GM21381 (cell line): Measurements from ENCODE around the gene C19orf47.

Source experiments
- ATAC-seq: cut with Tn5 transposase; IDR thresholded peaks from one replicate; pipeline ENCODE4 v1.9.1; 2021; ENCODE audit warnings: mild to moderate bottlenecking, moderate library complexity; ENCODE audit not compliant: unreplicated experiment

Gene C19orf47, protein sequence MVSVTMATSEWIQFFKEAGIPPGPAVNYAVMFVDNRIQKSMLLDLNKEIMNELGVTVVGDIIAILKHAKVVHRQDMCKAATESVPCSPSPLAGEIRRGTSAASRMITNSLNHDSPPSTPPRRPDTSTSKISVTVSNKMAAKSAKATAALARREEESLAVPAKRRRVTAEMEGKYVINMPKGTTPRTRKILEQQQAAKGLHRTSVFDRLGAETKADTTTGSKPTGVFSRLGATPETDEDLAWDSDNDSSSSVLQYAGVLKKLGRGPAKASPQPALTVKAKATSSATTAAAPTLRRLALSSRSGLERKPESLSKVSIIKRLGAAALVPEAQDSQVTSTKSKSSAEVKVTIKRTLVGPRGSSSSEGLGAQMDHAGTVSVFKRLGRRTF

DNA sequence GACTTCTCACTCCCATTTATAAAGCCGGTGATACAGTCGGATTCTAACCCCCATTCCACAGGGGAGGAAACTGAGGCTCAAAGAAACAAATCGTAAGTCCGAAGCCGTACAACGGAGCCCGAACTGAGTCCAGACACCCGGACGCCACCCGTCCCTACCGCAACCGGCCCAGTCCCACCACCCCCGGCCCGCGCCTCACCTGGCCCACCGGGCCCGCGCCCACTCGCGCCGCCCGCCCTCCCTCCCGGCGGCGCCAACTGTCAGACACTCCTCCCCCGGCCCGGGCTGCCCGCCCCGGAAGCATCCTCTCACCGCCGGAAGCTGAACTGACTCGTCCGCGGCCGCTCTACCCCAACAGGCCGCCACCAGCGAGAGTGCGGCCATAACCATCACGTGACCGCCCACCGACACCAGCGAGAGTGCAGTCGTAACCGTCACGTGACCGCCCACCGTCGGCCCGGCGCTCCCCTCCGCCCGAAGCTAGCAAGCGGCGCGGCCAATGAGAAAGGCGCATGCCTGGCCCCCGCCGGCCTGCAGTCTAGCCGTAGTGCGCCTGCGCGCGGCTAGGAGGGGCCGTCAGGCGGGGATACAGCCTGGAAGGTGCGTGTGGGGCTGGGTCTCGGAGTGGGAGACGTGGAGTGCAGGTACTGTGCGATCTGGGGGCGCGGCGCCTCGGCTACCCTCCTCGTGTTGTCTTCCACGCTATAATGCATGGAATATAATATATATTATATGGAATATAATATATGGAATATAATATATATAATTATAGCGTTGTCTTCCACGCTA is at the start of gene C19orf47, which contains the start of gene PLD3:
TSS of gene C19orf47 (minus strand) at position 273 of the 789 bp plus-strand sequence. CDS start 6,540 bp downstream, outside the sequence.
TSS of gene PLD3 (plus strand) at position 571 of the 789 bp plus-strand sequence. CDS start 17,789 bp downstream, outside the sequence.
- ATAC-seq = peak; percentile 92

DNA sequence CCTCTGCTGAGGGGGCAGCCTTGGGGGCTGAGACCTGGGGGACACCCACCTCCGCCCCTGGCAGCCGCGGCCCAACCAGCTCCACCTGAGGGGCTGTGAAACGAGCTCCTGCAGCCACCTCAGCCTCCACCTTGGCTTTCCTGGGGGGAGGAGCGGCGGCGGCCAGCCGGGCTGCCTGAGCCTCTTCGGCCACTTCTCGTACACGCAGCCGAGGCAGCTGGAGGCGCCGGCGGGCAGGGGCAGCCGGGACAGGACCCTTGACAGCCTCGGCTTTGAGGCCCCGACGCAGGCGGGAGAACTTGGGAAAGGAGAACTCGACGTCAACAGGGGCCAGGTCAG is 49.3 kb upstream of the C19orf47 start:
- ATAC-seq = no peak

DNA sequence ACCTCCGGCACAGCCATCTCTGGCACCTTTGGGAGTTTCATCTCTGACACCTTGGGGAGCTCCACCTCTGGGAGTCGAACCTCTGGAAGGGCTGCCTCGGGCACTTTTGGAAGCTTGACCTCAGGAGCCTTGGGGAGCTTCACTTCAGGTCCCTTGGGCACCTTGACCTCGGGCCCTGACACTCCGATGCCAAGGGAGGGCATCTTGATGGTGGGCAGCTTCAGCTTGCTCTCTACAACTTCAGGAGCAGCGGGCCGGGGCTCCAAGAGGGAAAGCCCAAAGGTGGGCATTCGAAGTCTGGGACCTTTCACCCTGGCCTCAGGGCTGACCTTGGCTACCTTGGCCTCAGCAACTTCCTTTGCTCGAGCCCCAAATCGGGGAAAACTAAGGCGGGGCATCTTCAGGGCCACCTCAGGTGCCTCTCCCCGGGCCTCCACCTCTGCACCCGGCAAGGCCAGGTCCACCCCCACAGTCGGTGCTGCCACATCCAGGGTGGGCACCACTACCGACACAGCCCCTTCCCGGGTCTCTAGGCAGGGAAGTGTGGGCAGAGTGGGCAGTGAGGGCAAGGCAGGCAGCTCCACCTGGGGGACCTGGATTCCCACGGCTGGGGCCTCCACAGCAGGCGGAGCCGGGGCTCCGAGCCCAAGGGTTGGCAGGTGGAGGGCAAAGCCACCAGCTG is 48.8 kb upstream of the C19orf47 start:
- ATAC-seq = no peak

DNA sequence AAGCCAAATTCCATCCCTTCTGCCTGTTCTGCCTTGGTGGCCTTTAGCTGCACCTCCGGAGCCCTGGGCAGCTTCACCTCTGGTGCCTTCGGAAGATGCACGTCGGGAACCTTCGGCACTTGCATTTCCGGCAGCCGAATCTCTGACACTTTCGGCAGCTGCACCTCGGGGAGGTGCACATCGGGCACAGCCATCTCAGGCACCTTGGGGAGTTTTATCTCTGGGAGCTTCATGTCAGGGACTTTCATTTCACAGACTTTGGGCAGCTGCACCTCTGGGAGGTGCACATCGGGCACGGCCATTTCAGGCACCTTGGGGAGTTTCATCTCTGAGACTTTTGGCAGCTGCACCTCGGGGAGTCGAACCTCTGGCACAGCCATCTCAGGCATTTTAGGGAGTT is 47.8 kb upstream of the C19orf47 start:
- ATAC-seq = no peak

DNA sequence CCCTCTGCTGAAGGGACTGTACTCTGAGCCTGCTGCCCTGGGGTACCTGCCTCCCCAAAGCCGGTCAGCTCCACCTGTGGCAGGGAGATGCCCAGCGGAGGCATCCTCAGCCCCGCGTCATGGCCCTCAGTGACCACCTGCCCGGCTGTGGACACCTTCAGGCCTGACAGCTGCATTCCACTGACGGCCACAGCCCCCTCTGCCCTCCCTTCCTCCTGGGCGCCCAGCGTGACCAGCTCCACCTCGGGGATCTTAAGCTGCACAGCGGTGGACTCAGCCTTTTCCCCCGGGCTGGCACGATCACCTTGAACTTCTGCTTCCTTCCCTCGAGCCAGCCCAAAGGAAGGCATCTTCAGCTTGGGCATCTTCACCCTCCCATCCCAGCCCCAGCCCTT is 46.6 kb upstream of the C19orf47 start:
- no peak for ATAC-seq

DNA sequence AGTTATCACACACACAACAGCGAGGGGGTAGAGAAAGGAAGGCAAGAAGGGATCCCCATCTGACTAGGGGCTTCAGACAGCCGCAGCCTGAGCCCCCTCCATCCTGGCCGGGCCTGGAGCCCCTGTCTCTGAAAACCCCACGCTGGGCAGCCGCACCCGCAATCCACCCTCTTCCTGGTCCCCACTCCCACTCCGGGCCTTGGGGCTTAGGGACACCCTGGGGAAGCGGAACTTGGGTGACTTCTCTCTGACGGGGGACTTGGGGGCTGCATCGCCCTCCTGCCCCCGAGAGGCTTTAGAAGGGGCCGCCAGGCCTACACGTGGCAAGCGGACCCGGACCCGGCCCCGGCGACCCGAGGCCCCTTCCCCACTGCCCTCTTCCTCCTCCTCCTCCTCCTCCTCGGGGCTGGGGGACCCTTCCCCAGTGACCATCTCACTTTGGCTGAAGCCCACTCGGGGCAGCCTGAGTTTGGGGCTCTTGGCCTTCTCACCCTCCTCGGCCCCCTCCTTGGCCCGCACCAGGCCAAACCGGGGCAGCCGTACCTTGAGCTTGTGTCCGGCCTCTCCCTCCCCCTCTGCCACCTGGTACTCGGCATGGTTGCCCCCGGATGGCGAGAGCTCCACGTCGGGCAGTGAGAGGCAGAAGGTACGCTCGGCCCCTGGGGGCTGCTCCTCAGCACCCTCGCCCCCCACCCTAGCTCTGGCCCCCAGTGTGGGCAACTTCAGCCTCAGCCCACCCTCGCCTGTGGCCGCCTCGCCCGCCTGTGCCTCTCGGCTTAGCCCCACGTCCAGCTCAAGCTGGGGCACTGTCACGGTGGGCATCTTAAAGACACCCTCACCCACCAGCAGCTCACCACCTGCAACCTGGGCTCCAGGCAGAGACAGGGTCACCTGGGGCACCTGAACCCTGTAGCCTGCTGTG is 46.0 kb upstream of the C19orf47 start:
- no peak for ATAC-seq

DNA sequence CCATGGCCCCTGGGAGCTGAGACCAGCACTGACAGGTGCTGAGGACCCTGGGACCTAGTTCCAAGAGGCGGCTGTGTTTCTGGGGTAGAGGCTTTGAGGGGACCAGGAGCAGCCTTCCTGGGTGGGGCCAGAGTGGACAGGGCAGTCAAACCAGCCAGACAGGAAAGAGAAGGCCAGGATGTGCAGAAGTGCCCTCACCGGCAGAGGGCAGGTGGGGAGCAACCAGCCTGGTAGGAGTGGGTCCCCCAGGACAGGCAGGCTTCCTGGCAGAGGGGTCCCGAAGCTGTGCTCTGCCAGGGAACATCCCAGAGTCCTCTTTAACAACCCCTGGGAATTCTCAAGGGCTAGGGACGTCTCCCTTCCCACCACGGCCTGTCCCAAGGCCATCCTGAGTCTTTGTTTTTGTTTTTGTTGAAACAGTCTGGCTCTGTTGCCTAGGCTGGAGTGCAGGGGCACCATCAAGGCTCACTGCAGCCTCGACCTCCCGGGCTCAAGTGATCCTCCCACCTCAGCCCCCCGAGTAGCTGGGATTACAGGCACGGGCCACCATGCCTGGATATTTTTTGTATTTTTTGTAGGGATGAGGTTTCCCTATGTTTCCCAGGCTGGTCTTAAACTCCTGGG is 44.8 kb upstream of the C19orf47 start:
- ATAC-seq = no peak

DNA sequence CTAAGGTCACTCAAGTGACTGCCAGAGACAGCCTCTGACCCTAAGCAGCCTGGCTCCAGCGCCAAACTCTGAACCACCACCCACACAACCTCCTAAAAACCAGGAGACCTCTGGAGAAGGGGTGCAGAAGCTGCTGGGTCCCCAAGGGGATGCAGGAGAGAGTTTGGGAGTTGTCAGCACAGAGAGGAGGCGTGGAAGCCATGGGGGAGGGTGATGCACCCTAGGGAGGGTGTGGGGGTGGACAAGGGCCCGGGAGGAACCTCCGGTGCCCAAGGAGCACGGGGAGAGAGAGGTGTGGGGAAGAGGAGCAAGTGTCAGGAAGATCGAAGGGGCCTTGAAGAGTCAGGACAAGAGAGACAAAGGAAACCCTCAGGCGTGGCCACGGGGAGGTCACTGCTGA is 43.9 kb upstream of the C19orf47 start:
- ATAC-seq = no peak

DNA sequence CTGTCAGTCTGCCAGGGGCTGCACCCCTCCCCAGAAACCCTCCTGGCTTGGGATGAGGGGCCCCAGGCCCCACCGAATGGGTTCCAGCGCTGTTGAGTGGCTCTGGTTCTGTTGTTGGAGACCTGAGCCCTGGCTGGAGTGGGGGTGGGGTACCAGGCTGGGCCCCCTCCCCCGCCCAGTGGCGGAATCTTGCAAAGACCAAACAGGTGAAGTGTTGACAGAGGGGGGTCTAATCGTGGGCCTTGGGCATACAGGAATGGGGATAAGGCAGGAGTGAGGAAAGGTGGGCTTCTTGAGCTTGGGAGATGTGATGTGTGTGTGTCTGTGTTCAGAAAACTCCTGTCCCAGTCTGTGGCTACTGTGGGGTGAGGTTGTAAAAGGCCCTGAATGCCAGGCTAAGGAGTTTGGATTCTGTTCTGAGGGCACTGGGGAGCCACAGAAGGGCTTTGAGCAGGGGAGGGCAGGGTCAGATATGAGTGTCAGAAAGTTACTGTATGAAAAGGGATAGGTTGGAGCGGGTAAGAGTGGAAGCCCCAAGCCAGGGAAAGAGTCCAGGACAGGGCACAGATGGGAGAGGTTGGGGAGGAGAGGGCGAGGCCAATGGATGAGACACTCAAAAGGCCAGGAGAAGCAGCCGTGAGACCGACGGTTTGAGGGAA is 42.0 kb upstream of the C19orf47 start, which contains the start of gene HIPK4:
TSS of gene HIPK4 (minus strand) at position 98 of the 659 bp plus-strand sequence. CDS start 279 bp downstream, outside the sequence.
- ATAC-seq = no peak

DNA sequence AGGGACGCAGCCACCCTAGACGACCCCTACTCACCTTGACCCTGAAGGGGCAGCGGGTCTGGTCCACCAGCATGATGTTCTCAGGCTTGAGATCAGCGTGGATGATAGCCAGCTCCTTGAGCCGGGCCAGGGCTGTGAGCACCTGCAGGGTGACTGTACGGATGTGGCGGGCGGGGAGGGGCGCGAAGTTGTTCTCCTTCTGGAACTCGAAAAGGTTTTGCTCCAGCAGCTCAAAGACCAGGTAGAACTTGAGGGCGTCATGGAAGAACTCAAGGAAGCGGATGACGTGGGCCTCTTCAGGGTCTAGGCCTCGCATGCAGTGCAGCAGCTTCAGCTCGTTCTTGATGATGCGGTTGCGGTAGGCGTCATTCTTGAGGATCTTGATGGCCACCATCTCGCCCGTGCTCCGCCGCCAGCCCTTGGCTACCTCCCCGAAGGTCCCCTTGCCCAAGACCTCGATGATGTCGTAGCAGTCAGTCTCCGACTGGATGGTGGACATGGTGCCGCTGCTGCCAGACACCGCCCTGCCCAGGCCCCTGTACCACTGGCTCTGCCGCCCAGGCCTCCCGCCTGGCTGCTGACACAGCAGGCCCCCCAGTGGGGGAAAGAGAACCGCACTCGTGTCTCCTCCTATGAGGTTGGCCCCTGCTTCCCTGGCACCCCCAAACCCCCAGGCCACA is 41.3 kb upstream of the C19orf47 start:
- no peak for ATAC-seq

DNA sequence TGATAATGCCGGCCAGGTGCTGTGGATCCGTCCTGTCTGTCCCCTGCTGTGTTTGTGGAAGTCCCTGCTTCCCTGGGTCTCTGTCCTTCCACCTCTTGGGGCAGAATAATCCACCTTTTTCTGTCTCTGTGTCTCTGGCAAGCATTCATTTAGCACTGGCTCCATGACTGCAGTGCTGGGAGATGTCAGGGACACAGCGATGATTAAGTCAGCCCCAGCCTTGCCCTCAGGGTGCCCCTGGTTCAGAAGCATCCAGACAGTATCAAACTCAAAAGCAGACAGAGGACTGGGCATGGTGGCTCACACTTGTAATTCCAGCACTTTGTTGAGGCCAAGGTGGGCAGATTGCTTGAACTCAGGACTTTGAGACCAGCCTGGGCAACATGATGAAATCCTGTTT is 40.3 kb upstream of the C19orf47 start:
- no peak for ATAC-seq

DNA sequence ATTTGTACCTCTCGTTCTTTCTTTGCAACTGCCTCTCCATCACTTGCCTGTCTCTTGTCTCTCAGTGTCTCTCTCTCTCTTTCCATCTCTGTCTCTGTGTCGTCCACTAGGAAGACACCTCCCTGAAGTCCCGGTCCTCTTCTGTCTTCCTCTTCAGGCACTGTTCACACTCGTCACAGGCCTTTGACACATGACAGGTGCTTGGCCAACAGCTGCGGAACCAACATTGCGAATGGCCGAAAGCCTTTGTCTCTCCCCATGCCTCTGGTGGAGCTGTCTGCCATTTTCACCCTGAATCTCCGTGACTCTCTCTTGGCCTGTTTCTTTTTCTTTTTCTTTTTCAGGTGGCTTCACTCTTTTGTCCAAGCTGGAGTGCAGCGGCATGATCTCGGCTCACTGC is 39.0 kb upstream of the C19orf47 start:
- ATAC-seq = no peak

DNA sequence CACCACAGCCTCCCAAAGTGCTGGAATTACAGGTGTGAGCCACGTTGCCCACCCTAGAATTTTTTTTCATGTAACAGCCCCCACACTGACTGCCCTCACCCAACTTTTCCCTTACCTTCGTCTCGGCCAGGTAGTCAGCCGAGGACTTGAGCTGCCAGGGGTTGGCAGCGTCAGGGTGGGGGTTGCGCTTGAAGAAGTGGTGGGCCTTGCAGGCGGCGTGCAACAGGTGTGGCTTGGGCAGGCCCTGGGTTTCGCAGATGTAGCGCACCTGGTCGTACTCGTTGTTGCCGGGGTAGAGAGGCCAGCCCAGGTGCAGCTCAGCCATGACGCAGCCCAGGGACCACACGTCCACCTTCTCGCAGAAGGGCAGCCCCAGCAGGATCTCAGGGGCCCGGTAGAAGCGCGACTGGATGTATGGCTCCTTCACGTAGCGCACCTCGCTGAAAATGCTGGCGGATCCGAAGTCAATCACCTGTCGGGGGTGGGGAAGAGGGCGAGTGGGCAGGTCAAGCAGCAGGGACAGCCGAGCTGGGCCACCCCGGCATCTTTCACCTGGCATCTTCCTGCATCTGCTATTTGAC is 35.6 kb upstream of the C19orf47 start:
- no peak for ATAC-seq

DNA sequence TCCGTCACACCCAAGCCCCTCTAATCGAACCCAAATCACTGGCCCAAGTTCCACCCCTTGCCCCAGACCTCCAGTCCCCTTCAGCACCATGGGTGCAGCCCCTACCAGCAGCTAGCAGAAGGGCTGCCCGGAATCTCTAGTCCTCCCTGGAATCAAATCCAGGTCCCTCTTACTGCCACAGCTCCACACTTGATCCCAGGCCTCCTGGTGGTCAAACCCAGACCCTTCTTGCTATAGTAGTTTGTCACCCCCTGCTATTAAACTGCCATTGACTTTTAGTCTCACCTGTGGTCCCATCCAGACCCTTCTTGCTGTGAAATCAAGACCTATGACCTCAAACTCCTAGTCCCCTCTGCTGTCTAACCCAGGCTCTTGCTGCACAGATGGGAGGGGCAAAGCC is 33.1 kb upstream of the C19orf47 start:
- ATAC-seq = no peak

DNA sequence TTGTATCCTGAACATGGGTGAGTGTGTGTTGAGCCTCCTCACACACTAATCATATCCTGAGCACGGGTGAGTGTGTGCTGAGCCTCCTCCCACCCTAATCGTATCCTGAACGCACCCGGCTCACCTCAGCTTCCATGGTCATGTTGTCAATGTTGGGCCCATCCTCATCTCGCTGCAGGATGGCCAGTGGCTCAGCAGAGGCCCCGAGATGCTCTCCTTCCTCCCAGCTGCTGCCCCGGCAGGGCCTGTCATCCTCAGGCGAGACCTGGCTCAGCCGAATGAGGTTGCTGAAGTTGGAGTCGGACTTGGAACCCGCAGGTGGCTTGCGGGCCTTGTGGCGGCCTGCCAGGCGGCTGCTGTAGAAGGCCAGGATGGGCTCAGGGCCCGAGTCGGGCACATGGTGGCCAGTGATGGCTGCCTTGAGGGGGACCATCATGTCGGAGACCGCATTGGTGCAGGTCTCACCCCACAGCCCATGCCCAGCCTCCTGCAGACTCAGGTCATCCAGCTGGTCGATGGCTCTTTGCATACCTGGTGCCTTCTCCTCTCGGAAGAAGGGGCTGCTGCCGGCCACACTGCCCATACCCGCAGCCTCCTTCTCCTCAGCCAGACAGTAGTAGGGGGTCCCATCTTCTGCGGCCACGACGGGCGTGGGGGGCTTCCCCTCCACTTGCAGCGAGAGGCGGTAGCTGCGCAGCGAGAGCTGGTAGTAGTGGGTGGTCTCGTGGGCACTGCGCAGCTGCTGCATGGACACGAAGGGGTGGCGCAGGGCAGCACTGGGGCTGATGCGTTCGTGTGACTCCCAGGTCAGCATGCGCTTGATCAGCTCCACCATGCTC is 32.2 kb upstream of the C19orf47 start:
- no peak for ATAC-seq

DNA sequence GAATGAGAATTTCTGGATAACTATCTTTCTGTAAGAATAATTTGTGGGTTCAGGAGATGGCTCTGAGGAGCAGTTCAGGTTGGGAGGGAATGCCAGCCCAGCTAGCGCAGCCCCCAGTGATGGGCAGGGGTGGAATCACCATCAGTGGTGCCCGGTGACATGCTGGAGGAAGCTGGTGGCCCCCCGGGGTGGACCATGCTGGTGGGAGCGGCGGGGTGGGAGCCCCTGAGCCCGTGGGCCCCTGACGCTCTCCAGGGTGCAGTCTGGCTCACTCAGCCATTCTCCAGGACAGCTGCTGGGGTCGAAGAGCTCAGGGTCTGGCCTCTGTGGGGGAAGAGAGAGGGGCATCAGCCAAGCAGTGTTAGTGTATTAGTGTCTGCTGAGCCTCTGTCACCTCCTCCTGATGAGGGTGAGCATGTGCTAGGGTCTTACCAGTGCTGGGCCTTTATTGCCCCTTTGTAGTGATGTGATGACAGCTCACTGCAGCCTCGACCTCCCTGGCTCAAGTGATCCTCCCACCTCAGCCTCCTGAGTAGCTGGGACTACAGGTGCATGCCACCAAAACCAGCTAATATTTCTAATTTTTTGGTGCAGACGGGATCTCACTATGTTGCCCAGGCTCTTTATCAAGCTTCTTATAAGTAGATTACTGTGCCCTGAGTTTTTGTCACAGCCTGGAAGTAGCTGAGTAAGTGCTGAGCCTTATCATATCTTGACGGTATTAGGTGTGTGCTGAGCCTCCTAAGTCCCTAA is 31.4 kb upstream of the C19orf47 start:
- ATAC-seq = no peak

DNA sequence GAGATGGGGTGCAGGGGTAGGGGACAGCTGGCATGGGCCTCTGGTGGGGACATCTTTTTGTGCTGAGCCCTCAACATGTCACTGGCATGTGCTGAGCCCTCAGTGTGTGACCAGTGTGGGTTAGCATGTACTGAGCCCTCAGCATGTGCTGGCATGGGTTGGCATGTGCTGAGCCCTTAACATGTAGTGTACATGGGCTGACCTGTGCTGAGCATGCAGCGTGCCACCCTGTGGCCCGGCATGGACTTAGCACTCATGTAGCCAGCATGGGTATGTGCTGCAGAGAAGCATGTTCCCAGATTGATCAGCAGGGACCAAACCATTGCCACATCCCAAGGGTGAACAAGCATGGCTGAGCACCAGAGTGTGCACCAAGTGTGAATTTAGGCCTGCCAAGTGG is 30.3 kb upstream of the C19orf47 start:
- ATAC-seq = no peak
